ENCODE measurements around the gene NRF1. TPM values are rescaled to one million over a fixed set of nuclear protein-coding genes. Genes with fewer than 3 reads are reported as not detected.

The NRF1 gene
- total RNA-seq, 4 donors from 2014 or later: 16.9 to 37.1 (median 27.0) TPM

- no peaks in the 10 kb centered on the region for H3K4me1 ChIP-seq
- H3K27ac ChIP-seq: no peak overlapping the region
- intact Hi-C loops (cut with DNase I): no loop called here
- H3K27me3 ChIP-seq: no peaks in the 10 kb centered on the region
- no peaks in the 10 kb centered on the region for H3K9me3 ChIP-seq
- H3K4me3 ChIP-seq (replicated peaks in 1 of 3): no peak overlapping the region
- TF ChIP-seq CTCF (IDR thresholded peaks at IDR 0.05) (no peak), POLR2A (IDR thresholded peaks at IDR 0.05) (no peak)
- 76 to 85% methylated on average over 6 to 11 of the region's 13 CpGs for WGBS, 2 donors
- DNase-seq: no peak
- no peaks in the 10 kb centered on the region for H3K36me3 ChIP-seq
Observed at GRCh38 chr7:129799350-129799955, 187.9 kb downstream of the NRF1 start.

- Histone ChIP-seq H3K9me3 (no peaks in the 10 kb centered on the region), H3K4me3 (replicated peaks in 1 of 3) (no peak overlapping the region), H3K4me1 (no peaks in the 10 kb centered on the region), H3K27me3 (no peaks in the 10 kb centered on the region), H3K27ac (no peak overlapping the region), H3K36me3 (no peaks in the 10 kb centered on the region)
- DNase-seq: no peak
- no peak for TF ChIP-seq POLR2A (IDR thresholded peaks at IDR 0.05)
- no peak for TF ChIP-seq CTCF (IDR thresholded peaks at IDR 0.05)
- intact Hi-C loops (cut with DNase I): no loop called here
- WGBS, 2 donors: 84 to 90% methylated on average over 7 of the region's 7 CpGs
Observed at GRCh38 chr7:129800901-129801300, 189.4 kb downstream of the NRF1 start.

GRCh38 chr7:129801882-129802281, 190.4 kb downstream of the NRF1 start:
- intact Hi-C loops (cut with DNase I): no loop called here
- Histone ChIP-seq H3K36me3 (no peaks in the 10 kb centered on the region), H3K27ac (no peak overlapping the region), H3K9me3 (no peaks in the 10 kb centered on the region), H3K4me1 (no peaks in the 10 kb centered on the region), H3K4me3 (replicated peaks in 1 of 3) (no peak overlapping the region), H3K27me3 (no peaks in the 10 kb centered on the region)
- TF ChIP-seq POLR2A (IDR thresholded peaks at IDR 0.05) (no peak), CTCF (IDR thresholded peaks at IDR 0.05) (no peak)
- no peak for DNase-seq
- WGBS, 2 donors: 67 to 70% methylated on average over 2 to 5 of the region's 5 CpGs

GRCh38 chr7:129803546-129804081, 192.1 kb downstream of the NRF1 start:
- TF ChIP-seq CTCF (IDR thresholded peaks at IDR 0.05) (no peak), POLR2A (IDR thresholded peaks at IDR 0.05) (no peak)
- DNase-seq: no peak
- no peaks in the 10 kb centered on the region for H3K4me1 ChIP-seq
- H3K27me3 ChIP-seq: no peaks in the 10 kb centered on the region
- H3K4me3 ChIP-seq (replicated peaks in 1 of 3): no peak overlapping the region
- no peaks in the 10 kb centered on the region for H3K36me3 ChIP-seq
- H3K27ac ChIP-seq: no peak overlapping the region
- intact Hi-C loops (cut with DNase I): no loop called here
- no peaks in the 10 kb centered on the region for H3K9me3 ChIP-seq
- WGBS, 2 donors: 82 to 83% methylated on average over 17 of the region's 17 CpGs

GRCh38 chr7:129804111-129804889, 192.8 kb downstream of the NRF1 start:
- Histone ChIP-seq H3K36me3 (no peaks in the 10 kb centered on the region), H3K27me3 (no peaks in the 10 kb centered on the region), H3K27ac (no peak overlapping the region), H3K4me1 (no peaks in the 10 kb centered on the region), H3K4me3 (replicated peaks in 1 of 3) (no peak overlapping the region), H3K9me3 (no peaks in the 10 kb centered on the region)
- 82 to 93% methylated on average over 11 to 15 of the region's 22 CpGs for whole genome bisulfite sequencing, 2 donors
- TF ChIP-seq CTCF (IDR thresholded peaks at IDR 0.05) (no peak), POLR2A (IDR thresholded peaks at IDR 0.05) (no peak)
- intact Hi-C loops (cut with DNase I): no loop called here
- DNase-seq: no peak

Measured in thyroid gland (tissue), 4 donors.